Measurements from ENCODE around the gene LAMC3.

LAMC3 gene

DNA sequence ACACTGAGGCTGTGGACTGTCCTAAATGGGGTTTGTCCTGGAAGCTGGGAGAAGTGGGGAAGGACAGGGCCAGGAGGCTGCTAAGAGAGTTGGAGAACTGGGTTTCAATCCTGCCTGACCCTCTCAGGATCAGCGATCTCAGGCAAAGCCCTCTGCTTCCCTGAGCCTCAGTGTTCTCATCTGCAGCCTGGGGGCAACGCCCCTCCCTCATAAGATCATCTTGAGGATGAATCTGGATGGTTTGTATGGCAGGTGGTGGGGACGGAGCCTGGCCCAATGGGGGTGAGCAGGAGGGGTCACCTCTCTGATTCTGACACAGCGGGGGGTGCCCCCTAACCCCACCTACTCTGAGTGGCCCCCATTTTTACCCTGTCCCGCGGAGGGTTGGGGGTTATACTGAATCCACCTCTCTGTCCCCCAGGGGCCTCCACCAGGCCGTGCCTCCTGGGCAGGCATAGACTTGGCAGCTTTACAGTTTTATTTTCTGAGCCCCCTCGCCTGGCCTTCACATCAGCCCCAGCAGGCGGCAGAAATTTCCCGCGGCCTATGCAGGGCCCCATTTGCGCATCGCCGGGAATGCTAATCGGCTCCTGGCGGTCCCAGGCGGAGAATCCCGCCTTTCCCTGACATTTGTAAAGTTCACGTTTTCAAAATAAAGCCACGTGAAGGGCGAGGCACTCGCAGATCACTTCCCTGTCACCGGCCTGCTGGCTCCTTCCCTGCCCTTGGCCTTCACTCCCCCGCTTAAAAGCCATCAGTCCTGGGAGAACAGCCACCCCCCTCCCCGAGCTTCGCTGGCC, 17.8 kb upstream of the LAMC3 start:
- DNase-seq (ENCODE audit: low read depth), result no peak
- H3K4me3 ChIP-seq (ENCODE audit: low read depth, low read length), result no peak overlapping the region
- no peak for TF ChIP-seq CTCF (IDR thresholded peaks at IDR 0.05; ENCODE audit: control insufficient read depth, extremely low read depth, insufficient read depth)

- no peak for DNase-seq (ENCODE audit: low read depth)
- TF ChIP-seq CTCF (IDR thresholded peaks at IDR 0.05; ENCODE audit: control insufficient read depth, extremely low read depth, insufficient read depth), result no peak
- H3K4me3 ChIP-seq (ENCODE audit: low read depth, low read length), result no peak overlapping the region
Observed at GRCh38 chr9:130991778-130992681, 16.9 kb upstream of the LAMC3 start.

DNA sequence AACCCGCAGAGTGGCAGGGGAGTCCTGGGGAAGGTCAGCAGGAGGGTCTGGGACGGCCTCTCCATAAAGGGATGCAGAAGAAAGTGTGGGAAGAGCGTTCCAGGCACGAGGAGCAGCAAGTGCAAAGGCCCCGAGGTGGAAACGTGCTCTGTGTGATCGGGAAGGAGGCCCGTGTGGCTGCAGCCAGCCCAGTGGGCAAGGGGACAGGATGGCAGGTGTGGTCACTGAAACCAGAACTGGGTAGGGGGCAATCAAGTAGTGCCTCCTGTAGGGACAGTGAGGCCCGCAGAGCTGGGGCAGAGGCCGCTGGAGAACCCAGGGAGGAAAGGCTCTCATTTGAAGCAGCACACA, 16.3 kb upstream of the LAMC3 start:
- no peak overlapping the region for H3K4me3 ChIP-seq (ENCODE audit: low read depth, low read length)
- no peak for DNase-seq (ENCODE audit: low read depth)
- TF ChIP-seq CTCF (IDR thresholded peaks at IDR 0.05; ENCODE audit: control insufficient read depth, extremely low read depth, insufficient read depth), result no peak

GRCh38 chr9:130993303-130994030, 15.5 kb upstream of the LAMC3 start:
- TF ChIP-seq CTCF (IDR thresholded peaks at IDR 0.05; ENCODE audit: control insufficient read depth, extremely low read depth, insufficient read depth), result no peak
- H3K4me3 ChIP-seq (ENCODE audit: low read depth, low read length), result no peak overlapping the region
- DNase-seq (ENCODE audit: low read depth), result no peak

DNA sequence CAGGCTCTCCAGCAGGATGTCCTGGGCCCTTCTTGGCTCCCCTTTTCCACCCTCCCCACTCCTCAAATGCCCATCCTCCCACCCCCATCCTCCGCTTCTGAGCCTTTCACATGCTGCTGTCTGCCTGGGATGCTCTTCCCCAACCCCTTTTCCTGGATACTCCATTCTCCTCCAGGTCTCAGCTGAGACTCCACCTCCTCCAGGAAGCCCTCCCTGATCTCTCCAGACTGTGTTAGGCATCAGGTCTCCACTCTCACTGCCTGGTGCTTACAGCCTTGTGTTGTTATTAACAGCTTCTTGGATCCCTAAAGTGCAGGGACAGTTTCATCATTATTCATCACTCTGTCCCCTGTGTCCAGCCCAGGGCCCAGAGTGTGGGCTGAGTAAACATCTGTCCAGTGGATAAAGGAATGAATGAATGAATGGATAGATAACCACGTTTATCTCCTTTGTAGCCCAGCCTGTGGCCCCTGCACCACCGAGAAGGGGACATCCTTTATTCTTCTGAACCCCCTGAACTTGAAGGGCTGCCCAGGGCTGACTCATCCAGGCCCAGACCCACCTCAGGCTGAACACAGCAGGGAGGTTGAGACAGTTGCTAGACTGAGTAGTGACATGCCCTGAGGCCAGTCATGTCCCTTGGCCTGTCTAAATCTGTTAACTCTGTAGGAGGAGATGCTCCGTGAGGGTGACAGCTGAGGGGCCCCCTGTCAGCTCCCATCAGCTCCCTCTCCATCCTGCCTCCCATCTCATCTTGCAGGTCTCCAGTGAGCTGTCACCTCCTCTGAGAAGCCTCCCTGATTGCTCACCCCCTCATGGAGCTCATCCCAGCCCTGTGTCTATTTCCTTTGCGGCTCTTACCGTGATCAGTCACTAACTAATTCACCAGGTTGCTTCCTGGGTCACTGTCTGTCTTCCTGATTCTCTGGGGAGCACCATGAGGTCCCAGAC, 14.6 kb upstream of the LAMC3 start:
- H3K4me3 ChIP-seq (ENCODE audit: low read depth, low read length), result no peak overlapping the region
- DNase-seq (ENCODE audit: low read depth), result no peak
- TF ChIP-seq CTCF (IDR thresholded peaks at IDR 0.05; ENCODE audit: control insufficient read depth, extremely low read depth, insufficient read depth), result no peak
